Fibroblast of skin of right quadriceps (primary cell): Measurements from ENCODE around the gene CASP2.
"Not testable (repeated sequence)": the region's sequence is repeated elsewhere in the genome, so short reads cannot be mapped to it uniquely, and the experiment has no call there.

Experiments
- DNase-seq: peaks from one replicate; pipeline ENCODE4 v3.0.0-alpha.2; 2013

The CASP2 gene

DNA sequence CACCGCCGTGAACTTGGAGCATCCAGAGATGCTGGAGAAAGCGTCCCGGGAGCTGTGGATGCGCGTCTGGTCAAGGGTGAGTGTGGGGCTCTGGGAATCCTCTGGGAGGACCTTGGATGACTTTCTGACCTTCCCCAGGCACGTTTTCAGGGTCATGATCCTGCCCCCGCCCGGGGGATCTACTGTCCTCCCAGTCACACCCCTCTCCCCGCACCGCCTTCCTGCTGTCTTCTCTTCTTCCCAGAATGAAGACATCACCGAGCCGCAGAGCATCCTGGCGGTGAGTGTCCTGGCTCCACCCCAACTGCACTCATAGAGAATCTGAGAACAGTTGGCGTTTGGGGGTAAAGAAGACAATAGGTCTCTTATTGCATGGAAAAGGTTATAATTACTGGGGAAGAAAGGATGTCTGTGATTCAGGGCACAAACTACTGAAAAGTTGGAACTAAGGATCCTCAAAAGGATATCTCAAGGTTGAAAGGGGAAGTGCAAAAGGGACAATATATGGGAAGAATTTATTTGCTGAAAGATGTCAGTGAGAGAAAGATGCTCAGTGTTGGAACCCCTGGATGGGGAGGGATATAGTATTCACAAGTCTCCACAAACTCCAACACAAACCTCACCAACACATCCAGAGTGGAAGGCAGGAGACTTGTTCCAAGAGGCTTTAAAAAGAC, 23.0 kb upstream of the CASP2 start:
- DNase-seq = no peak

- no peak for DNase-seq
Observed at GRCh38 chr7:143269251-143269650, 18.9 kb upstream of the CASP2 start.

- no peak for DNase-seq
Observed at GRCh38 chr7:143271240-143271639, 16.9 kb upstream of the CASP2 start.

GRCh38 chr7:143272871-143273270, 15.3 kb upstream of the CASP2 start:
- no peak for DNase-seq

DNA sequence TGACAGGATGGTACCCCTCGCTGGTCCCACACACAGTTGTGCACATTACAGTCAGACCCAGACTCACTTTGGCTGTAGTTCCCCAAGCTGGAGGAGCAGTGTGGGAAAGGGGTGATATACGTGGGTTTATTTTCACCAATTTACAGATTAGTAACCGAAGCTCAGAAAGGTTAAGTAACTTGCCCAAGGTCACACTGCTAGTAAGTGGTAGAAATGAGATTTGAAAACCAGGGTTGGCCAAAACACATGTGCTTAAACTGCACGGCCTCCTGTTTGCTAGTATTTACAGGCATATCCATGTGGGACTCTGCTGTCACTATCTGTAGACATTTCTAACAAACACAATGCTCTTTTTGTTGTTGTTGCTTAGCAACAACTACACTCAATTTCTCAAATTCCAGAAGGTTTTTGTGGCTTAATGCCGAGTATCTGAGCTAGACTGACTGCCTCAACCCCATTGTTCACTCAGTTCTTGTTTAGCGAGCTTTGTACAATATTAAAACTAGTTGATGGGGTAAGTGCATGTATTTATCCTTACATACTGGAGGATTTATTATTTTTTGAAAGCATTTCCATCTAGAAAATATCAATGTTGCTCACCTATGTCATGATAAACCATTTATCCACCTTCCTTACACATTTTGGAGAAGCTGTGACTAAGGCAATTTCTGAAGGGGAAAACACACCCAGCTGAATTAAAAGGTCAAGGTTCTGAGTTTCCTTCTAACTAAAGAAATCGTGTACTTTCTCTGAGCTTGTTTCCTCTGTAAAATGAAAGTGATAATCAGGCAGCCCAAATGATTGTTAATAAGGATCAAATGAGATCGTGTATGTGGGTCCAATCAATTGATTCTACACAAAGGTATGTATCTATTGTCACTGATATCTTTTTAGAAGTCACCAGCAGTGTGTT, 8.7 kb upstream of the CASP2 start:
- DNase-seq = peak; percentile 58

DNA sequence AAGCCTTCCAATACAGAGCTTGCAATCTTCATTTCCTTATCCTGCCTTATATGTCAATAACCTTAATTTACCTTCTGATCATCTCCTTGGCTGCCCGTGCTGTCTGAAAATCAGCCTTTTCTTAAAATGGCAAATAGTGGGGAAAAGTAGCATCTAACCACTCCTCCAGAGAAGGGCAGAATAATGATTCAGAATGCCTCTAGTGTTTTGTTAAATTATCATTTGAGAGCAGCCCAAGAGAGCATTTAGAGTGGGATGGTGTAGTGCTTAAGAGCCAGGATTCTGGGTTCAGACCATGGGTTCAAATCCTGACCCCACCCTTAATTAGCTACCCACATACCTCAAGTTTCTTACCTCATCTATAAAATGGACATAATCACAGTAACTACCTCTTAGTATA, 8.0 kb upstream of the CASP2 start:
- DNase-seq = no peak

DNA sequence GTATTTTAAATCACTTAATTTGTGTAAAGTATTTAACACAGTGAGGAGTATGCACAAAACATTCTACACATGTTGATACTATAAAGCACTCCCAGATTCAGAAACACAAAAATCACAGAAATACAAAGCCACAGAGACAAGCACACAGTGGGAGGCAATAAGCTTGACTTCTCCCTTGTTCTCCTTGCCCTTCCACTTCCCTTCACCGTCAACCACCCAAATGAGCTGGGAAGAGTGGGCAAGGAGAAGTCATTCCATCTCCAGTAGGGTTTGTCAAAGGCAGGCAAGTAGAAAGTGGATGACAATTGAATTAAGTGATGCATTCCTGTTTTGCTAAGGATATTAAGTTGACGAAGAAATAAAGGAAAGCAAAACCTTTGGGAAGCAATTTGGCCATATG, 7.6 kb upstream of the CASP2 start:
- no peak for DNase-seq

- DNase-seq = no peak
Observed at GRCh38 chr7:143281529-143281928, 6.6 kb upstream of the CASP2 start.

DNA sequence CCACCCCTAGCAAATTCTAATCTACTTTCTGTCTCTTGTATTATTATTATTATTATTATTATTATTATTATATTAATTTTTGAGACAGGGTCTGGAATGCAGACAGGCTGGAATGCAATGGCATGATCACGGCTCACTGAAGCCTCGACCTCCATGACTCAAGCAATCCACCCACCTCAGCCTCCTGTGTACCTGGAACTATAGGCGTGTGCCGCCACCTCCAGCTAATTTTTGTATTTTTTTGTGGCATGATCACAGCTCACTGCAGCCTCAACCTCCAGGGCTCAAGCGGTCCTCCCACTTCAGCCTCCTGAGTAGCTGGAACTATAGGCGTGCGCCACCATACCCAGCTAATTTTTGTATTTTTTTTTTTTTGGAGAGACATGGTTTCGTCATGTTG, 6.0 kb upstream of the CASP2 start:
- DNase-seq = no peak

DNA sequence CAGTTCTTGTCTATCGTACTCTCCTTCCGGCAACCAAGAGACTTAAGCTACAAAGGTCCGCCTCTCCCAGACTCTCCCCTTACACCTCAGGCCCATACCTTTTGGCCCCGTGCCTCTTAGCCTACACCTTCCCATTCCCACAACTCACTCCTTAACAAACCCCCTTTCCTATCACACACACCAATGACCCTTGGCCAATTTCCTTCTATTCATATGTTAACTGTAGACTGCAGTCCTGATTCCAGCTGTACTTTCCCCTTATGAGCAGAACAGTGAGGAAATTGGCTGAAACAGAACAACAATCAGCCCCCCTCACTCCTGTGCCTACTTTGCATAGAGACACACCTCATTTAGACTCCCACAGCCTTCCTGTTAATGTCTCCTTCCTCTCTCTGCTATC, 4.8 kb upstream of the CASP2 start:
- DNase-seq = no peak

GRCh38 chr7:143284591-143285469, 3.3 kb upstream of the CASP2 start, which contains the start of gene TMEM139:
Gene TMEM139, plus strand, starts transcription at chr7:143284958. Its CDS starts 1,000 bp downstream, at chr7:143285958.
- no peak for DNase-seq

DNA sequence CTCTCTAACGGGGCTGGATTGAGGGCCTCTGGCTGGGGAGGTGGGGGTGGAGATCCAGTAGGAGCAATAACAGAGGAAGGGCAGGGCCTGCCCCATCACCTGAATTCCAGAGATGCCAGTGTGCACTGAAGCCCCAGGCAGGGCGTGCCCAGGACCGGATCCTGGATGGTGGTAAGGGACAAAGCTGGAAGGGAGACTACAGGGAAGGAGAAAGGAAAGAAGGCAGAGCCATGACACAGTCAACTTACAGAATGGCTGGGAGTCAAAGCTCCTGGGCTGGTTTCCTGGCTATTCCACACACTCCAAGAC, 2.7 kb upstream of the CASP2 start:
- no peak for DNase-seq

GRCh38 chr7:143285806-143286521, 2.2 kb upstream of the CASP2 start:
- no peak for DNase-seq

- DNase-seq = no peak
Observed at GRCh38 chr7:143286522-143286890, 1.6 kb upstream of the CASP2 start.

DNA sequence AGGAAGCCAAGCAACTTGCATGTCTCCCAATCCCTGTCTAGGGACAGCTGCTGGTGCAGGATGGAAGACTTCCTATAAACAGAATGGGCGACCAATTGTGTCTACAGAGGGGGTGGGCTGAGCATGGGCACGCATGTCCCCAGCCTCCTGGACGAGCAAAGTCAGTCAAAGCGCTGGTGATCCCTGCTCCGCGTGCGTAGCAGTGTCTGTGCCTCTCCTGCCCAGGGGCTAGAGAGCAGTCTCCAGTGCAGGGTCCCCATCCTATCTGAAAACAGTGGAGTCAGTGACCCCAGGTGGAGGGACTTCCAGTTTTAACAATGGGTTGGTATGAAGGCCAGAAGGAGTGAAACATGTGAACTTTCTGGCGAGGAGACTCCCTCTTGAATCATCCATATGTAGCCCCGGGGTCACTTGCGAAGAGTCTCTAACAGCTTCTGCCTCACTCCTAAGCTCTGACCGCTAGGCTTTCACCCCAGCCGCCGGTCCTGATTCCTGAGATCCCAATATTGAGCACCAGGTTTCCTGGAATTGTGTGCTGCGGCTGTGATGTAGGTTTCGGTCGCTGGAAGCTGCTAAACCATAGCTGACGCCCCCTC, 714 bp upstream of the CASP2 start:
- no peak for DNase-seq

GRCh38 chr7:143288836-143289235, 685 bp downstream of the CASP2 start:
- DNase-seq = no peak

GRCh38 chr7:143289421-143289820, 1.3 kb downstream of the CASP2 start:
- no peak for DNase-seq

DNA sequence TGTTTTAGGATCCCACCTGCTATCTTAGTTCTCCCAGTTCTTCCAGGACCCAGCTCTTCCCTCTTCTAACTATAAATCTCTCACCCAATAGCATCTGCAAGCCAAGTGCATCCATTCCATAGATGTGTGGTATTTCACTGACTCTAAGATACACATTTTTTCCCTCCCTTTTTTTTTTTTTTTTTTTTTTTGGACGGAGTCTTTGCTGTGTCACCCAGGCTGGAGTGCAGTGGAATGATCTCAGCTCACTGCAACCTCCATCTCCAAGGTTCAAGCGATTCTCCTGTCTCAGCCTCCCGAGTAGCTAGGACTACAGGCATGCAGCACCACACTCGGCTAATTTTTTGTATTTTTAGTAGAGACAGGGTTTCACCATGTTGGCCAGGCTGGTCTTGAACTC, 1.7 kb downstream of the CASP2 start:
- not testable (repeated sequence) for DNase-seq

DNA sequence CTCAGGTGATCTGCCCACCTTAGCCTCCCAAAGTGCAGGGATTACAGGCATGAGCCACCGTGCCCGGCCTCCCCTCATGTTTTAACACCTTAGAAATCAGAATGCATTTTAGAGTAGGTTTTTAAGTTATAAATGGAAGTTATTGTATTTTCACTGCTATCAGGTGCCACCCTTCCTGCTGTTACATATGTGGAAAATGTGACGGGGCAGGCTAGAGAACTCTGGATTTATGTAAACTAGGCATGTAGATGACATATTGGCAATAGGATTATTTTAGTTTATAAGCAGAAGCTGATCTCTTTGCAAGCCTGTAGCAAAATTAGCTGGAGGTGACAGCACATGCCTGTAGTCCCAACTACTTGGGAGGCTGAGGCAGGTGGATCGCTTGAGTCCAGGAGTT, 2.1 kb downstream of the CASP2 start:
- no peak for DNase-seq

- no peak for DNase-seq
Observed at GRCh38 chr7:143292876-143293275, 4.7 kb downstream of the CASP2 start.

DNA sequence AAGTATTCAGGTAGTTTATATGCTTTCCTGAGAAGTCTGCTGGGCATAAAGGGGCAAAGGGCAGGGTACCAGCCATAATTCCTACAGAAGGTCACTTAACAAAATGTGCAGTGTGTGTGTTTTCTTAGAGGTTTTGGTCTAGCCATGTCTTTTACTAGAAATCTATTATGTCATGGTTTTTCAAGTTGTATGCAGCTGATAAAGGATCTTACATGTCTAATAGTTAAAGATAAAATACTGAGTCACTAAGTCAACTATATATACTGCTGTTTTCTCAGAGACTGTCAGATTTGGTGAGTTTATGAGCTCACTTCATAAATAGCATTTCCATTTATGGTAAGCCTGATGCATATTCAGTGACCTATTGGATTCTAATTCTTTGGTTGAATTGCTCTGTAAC, 7.7 kb downstream of the CASP2 start:
- peak; percentile 76 for DNase-seq

DNA sequence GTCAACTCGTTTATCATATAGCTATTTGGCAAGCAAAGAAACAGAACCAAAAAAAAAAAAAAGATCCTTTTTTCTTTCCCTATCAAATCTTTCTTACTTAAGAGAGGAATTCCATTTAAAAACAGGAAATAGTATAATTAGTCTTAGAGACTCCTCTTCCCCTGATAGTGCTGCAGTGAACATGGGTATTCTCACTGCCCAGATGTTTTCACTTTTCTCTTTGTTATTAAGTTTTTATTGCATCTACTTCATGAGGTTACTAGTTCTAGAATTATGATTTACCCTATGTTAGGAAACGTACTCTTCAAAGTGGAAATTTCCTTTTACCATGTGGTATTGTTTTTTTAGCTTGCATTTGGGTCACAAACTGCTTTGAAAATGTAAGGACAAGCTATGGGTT, 8.5 kb downstream of the CASP2 start:
- DNase-seq = no peak
